GM18498 (cell line): ENCODE results near the gene RAB8B.

Experiments used
- ATAC-seq: cut with Tn5 transposase; IDR thresholded peaks from one replicate; pipeline ENCODE4 v1.9.1; 2021; ENCODE audit warnings: mild to moderate bottlenecking, moderate library complexity; ENCODE audit not compliant: unreplicated experiment

Gene RAB8B

GRCh38 chr15:63301088-63301487, 111.7 kb downstream of the RAB8B start:
- ATAC-seq = no peak

DNA sequence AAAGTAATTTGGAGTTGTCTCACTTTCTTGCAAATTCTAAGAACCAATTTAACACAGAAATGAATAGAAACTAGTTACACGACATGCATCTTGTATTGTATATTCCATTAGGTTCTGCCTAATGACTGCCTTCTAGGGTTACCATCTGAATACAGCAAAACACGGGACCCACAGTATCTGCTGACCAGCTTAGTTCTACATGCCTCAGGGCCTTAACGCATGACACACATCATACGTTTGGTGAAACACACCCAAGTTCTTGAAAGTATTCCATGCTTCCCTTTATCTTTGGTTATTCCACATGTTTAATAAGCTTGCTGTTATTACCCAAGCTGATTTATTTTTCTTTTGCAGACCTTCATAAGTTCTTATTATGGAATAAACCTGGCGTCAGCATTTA, 115.9 kb downstream of the RAB8B start:
- ATAC-seq = no peak

GRCh38 chr15:63306492-63307073, 117.2 kb downstream of the RAB8B start:
- no peak for ATAC-seq

DNA sequence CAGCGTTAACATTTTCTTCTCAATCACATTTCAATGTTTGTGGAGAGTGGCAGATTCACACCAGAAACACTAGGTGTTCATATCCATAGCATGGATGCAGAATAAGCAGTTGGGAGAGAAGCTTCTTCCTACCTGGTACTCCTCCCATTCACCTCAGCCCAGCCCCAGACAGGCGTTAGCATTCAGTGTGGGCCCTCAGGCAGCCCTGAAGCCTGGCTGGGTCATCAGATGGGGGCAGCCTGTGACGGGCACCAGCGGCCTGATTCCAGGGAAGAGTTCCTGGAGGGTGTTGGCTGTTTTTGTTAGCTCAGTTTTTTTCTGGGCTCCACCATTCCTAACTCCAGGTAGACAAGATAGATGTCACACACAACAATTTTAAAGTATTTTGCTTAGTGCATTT, 119.1 kb downstream of the RAB8B start:
- ATAC-seq = no peak

DNA sequence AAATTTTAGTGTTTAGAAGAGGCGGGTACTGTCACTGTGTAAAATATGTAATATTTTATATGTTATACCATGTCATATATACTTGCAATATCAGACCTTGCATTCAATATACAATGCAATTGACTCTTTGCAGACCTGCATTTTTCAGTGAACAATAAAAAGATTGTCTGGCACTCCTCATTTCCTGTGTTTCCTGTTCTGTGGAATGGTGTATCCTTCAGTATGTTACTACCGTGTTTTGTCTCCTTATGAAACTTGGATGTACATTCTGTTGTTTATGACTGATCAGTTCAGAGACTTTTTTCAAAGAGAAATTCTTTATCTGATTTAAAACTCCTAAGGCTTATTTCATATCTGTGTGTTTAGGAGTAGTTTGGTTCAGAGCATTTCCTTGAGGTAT, 119.5 kb downstream of the RAB8B start:
- ATAC-seq = no peak

- no peak for ATAC-seq
Observed at GRCh38 chr15:63310646-63311045, 121.2 kb downstream of the RAB8B start.

GRCh38 chr15:63312286-63312685, 122.9 kb downstream of the RAB8B start:
- no peak for ATAC-seq

GRCh38 chr15:63313825-63314224, 124.4 kb downstream of the RAB8B start:
- no peak for ATAC-seq

DNA sequence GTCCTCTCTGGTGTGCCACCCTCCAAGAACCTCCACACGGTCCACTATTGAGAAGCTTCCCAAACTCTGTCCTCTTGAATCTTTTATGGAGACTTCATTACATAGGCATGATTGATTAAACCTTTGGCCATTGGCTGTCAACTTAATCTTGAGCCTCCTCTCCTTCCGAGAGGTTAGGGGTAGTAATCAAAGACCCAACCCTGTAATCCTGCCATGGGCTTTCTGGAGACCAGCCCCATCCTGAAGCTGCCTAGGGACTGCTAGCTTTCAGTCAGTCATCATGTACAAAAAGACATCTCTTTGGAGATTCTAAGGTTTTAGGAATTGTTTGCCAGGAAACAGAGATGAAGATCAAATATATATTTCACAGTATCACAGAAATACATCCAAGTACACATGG, 125.0 kb downstream of the RAB8B start:
- no peak for ATAC-seq
